Measurements from ENCODE around the gene UNKL.

UNKL gene

DNA sequence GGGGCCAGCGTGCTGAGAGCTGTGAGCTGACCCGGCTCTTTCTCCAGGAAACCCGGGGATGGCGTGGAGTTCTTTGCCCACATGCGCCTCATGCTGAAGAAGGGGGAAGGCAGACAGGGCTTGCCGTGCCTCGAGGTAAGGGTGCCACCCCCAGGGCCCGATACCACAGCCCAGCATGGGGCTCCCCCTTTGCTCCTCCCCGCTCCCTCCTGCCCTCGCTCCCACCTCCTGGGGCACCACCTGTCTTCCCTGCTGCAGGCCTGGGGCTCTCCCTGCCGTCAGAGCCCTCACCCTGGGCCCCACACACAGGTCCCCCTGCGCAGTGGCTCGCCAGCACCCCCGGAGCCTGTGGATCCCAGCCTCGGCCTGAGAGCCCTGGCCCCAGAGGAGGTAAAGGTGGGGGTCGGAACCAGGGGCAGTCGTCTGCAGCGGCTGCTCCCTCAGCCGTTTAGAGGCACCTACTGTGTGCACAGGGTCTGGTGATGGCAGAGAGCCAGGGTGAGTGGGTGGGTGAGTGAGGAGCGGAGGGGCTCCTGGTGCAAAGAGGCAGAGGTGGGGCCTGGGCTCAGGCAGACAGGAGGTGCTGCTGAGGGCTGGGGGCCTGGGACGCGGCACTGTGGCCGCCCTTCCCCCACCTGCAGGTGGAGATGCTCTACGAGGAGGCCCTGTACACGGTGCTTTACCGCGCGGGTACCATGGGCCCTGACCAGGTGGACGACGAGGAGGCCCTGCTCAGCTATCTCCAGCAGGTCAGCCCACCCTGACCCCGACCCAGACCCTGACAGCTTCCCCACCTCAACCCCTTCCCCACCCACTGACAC is 75.4 kb downstream of the UNKL start:
- no peak overlapping the region for H3K4me3 ChIP-seq (ENCODE audit: control insufficient read depth, low read depth, low read length)
- DNase-seq (ENCODE audit: low read depth): no peak
- TF ChIP-seq CTCF (conservative IDR thresholded peaks at IDR 0.05; ENCODE audit: control insufficient read depth, insufficient read depth, low read depth, low read length): no peak

DNA sequence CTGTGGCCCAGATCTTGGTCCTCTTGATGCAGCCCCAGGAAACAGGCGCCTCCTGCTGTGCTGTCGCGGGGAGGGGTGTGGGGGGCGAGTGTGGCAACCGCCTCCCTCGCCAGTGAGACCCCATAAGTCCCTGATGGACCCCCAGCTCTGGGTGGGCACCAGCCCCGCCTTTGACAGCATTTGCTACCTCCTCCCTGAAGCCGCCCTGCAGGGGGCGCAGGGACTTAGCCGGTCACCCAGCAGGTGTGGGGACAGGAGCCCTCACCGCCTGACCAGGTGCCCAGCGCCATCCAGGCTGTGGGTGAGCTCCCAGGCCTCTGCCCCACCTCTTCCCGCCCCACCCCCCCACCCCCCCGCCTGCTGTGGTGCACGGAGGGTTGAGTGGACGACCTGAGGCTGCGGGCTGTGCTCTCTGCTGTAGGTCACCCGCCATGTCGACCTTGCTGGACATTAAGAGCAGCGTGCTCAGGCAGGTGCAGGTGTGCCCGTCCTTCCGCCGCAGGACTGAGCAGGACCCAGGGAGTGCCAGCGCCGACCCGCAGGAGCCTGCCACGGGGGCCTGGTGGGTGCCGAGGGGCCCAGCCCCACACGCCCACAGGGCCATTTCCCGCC is 76.3 kb downstream of the UNKL start:
- TF ChIP-seq CTCF (conservative IDR thresholded peaks at IDR 0.05; ENCODE audit: control insufficient read depth, insufficient read depth, low read depth, low read length): peak; percentile 25
- no peak overlapping the region for H3K4me3 ChIP-seq (ENCODE audit: control insufficient read depth, low read depth, low read length)

GRCh38 chr16:1337486-1337885 is 77.0 kb downstream of the UNKL start:
- no peak for TF ChIP-seq CTCF (conservative IDR thresholded peaks at IDR 0.05; ENCODE audit: control insufficient read depth, insufficient read depth, low read depth, low read length)
- no peak overlapping the region for H3K4me3 ChIP-seq (ENCODE audit: control insufficient read depth, low read depth, low read length)
- DNase-seq (ENCODE audit: low read depth): no peak

More for the DNA sequence above, 76.3 kb downstream of the UNKL start:
- DNase-seq (ENCODE audit: low read depth): no peak

DNA sequence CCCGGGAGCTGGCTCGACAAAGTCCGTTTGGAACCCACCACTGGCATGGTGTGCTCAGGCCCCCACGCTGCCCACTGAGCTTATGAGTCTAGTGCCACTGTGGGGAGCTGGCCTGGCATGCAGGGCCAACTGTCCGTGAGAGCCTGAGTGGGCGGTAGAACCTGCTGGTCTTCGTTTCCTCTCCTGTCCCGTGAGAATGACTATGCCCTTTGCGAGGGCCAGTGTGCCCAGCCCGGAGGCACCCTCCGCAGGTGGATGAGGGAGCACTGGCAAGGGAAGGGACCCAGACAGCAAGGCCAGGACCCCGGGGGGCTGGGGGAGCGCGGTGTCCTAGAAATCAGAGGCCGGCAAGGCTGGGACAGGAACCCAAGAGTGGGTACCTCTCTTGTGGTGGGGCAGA is 77.9 kb downstream of the UNKL start:
- no peak for DNase-seq (ENCODE audit: low read depth)
- H3K4me3 ChIP-seq (ENCODE audit: control insufficient read depth, low read depth, low read length): no peak overlapping the region
- no peak for TF ChIP-seq CTCF (conservative IDR thresholded peaks at IDR 0.05; ENCODE audit: control insufficient read depth, insufficient read depth, low read depth, low read length)

- DNase-seq (ENCODE audit: low read depth): no peak
- no peak for TF ChIP-seq CTCF (conservative IDR thresholded peaks at IDR 0.05; ENCODE audit: control insufficient read depth, insufficient read depth, low read depth, low read length)
- H3K4me3 ChIP-seq (ENCODE audit: control insufficient read depth, low read depth, low read length): no peak overlapping the region
Observed at GRCh38 chr16:1335996-1336395, 78.5 kb downstream of the UNKL start.

DNA sequence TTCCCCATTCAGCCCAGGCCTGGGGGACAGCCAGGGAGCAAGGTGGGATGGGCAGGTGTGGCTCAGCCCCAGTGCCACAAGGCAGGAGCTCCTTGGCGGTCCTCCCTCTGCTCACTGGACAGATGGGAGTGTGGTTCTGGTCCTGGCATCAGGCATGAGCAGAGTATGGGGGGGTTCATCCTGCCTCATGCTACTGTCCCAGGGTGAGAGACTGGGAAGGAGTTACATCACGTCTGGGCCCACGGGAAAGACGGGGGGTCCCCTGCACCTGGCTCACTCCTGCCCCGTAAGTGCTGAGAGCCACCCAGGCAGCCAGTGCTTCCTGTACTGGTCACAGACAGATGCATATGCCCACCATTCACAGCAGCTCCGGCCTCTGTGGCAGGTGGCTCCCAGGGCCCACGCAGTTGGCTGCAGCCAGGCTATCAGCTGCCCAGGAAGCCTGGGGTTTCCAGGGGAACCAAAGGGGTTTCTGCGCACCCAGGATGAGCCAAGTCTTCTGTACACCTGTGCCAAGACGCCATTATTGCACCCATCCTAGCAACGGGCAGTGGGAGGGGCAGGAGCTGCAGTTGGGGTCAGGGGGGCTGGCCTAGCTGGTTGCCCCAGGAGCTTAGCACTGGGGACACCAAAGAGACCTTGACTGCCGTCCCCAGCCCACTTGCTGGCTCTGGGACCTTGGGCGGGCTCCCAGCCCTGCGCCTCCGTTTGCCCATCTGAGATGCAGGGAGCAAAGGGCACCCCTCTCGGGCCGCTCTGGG is 79.1 kb downstream of the UNKL start:
- no peak overlapping the region for H3K4me3 ChIP-seq (ENCODE audit: control insufficient read depth, low read depth, low read length)
- no peak for TF ChIP-seq CTCF (conservative IDR thresholded peaks at IDR 0.05; ENCODE audit: control insufficient read depth, insufficient read depth, low read depth, low read length)
- DNase-seq (ENCODE audit: low read depth): no peak
